Choroid plexus epithelial cell (primary cell): Measurements from ENCODE around the gene FREM1.

ENCODE experiments used
- DNase-seq: peaks from one replicate; pipeline ENCODE4 v3.0.0-alpha.2; 2010; ENCODE audit warnings: low read depth
- H3K4me3 ChIP-seq: 2 replicates; pipeline ENCODE4 v1.5.1; 2011; ENCODE audit warnings: low read depth, mild to moderate bottlenecking, control low read depth, low read length, moderate library complexity
- TF ChIP-seq, protein P1 (sequence below): conservative IDR thresholded peaks from 2 replicates; pipeline ENCODE4 v1.5.1; 2011; ENCODE audit warnings: low read depth, mild to moderate bottlenecking, control low read depth, inconsistent platforms, low read length, moderate library complexity

The FREM1 gene

DNA sequence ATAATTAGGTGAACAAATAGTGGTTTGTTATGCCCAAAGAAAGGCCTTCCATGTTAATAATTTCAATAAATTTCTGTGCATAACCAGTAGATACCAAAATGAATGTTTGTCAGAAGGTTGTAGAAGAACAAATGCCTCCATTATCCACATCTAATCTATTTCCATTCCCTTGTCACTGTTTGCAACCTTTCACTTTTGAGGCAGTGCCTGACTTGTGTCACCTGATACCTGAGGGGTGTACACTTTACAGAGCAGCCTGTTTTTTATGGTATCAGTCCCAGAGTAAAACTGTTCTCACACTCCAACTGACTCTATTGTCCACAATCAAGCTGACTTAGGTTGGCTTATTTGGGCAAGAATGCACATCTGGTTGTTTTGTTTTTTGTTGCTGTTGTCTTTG lies 40.1 kb downstream of the FREM1 start:
- DNase-seq, result no peak
- no peak overlapping the region for H3K4me3 ChIP-seq
- TF ChIP-seq, protein P1, sequence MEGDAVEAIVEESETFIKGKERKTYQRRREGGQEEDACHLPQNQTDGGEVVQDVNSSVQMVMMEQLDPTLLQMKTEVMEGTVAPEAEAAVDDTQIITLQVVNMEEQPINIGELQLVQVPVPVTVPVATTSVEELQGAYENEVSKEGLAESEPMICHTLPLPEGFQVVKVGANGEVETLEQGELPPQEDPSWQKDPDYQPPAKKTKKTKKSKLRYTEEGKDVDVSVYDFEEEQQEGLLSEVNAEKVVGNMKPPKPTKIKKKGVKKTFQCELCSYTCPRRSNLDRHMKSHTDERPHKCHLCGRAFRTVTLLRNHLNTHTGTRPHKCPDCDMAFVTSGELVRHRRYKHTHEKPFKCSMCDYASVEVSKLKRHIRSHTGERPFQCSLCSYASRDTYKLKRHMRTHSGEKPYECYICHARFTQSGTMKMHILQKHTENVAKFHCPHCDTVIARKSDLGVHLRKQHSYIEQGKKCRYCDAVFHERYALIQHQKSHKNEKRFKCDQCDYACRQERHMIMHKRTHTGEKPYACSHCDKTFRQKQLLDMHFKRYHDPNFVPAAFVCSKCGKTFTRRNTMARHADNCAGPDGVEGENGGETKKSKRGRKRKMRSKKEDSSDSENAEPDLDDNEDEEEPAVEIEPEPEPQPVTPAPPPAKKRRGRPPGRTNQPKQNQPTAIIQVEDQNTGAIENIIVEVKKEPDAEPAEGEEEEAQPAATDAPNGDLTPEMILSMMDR, result no peak

DNA sequence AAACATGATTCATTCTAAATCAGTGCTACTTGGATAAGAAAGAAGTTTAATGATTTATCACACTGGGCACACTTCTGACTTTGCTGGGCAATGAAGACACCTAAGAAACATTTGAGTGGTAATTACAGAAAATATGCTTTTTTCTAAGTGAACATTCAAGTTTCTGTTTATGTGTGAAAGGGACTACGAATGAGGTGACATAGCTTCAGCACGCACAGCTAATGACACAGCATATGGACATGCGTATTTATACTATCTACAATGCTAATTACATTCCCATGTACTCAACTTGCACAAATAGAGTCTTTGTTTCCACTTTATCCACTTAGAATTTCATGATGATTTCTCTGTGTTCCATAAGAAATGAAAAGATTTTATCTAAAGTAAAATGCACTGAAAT lies 40.6 kb downstream of the FREM1 start:
- DNase-seq, result no peak
- TF ChIP-seq, protein P1, result no peak
- H3K4me3 ChIP-seq, result no peak overlapping the region

DNA sequence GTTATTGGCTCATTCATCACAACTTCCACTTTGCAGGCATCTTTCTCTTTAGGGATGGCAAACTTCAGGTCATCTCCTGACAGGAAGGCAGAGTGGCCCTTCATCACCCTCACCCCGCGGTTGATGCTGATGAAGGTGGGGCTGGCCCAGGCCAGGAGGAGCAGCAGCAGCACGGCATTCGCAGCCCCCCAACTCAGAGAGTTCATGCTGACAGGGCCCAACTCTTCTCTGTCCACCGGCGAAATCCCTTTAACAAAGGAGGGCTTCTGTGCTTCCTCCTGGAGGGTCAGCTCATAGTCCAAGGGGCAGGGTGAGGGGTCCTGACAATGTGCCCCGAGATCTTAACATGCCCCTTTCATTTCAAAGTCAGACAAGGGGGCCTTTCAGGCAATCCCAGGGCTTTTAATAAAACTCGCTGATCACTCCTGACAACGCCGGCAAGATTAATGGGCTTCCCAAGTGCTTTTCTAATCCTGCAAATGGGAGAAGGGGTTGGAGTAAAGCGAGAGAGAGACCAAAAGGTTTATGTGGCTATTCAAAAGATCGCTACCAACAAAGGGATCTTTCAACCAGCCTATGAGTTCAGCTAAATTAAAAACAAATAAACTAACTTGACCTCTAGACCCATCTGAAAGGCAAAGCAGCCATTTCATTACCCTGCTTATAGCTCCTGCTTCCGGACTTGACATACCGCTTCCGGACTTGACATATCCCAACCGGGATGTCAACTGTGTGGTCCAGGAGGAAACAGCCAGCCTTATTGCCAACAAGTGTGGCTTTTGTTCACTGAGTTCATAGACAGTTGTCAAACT lies 41.2 kb downstream of the FREM1 start:
- no peak for DNase-seq
- TF ChIP-seq, protein P1, result no peak
- no peak overlapping the region for H3K4me3 ChIP-seq

DNA sequence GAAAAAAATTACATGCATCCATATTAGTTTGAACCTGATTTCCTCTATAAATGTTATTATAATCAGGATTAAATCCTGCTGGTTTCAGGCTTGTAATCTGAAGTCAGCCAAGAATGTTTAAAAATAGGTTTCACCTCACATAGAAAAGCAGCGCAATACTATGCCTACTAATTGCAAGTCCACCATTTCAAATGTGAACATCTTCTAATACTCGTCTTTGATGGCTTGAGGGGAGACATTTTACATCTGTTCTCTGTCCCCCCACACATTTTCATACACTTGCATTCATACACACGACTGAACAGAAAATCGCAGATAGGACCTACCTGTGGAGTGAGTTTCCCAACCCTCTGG lies 41.8 kb downstream of the FREM1 start:
- DNase-seq, result no peak
- TF ChIP-seq, protein P1, result no peak
- H3K4me3 ChIP-seq, result no peak overlapping the region

DNA sequence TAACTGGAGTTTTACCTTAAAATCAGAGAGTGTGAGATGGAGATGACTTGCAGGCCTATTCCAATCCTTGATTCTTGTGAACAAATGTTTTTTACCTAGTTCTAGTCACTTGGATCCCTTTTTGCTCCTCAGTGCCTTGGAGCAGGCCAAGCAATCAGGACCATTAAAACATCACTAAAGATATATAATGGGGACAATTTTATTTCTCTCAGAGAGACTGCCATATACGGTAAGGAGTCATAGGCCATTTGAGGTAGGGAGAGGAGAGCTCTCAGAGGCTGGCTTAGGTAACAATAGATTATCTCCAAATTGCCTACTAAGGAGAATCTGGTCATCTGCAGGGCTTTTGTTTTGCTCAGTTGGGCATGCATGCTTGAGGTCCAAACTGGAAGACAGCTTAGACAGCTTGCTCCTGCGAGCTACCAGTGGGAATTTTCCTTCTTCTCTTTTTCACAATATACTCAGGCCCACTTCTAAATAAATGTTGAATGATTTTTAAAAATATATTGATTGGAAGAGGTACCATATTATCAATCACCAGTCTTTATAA lies 44.0 kb downstream of the FREM1 start:
- no peak for DNase-seq
- no peak overlapping the region for H3K4me3 ChIP-seq
- TF ChIP-seq, protein P1, result no peak

DNA sequence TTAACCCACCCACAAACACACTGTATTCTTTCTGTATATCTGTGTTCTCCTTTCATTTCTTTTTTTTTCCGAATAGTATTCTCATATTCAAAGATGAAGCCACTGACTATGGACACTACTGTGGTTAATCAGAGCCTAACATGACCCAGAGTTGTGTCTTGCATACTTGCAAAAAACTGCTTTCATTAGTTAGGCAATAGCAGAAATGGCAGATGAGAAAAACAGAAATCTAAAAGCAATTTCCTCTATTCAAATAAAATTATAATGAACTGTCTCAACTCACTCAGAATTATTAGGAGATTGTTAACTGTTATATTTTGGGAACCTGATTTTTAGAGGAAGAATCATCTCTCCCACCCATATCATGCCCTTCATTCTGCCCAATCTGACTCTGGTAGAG lies 45.9 kb downstream of the FREM1 start:
- TF ChIP-seq, protein P1, result no peak
- no peak for DNase-seq
- no peak overlapping the region for H3K4me3 ChIP-seq

DNA sequence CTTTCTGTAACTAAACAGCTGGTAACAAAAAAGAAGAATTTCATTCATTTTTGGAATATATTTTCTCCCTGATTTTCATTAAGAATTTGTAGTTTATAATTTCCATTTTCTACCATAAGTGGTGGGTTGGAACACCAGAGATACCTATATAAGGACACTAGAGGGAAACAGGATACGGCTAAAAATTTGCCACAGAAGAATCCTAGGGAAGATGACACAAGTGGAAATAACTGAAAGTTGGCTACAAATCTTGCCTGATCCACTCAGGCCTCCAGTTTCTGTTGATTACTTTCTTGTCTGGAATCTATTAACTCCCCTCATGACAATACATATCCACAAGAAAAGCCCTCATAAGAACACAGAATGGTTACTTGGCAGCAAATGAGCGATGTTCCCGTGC lies 46.8 kb downstream of the FREM1 start:
- DNase-seq, result no peak

More for the DNA sequence above, 46.8 kb downstream of the FREM1 start:
- TF ChIP-seq, protein P1, result no peak
- H3K4me3 ChIP-seq, result no peak overlapping the region
